Measurements from ENCODE around the gene MACROD2.

DNA sequence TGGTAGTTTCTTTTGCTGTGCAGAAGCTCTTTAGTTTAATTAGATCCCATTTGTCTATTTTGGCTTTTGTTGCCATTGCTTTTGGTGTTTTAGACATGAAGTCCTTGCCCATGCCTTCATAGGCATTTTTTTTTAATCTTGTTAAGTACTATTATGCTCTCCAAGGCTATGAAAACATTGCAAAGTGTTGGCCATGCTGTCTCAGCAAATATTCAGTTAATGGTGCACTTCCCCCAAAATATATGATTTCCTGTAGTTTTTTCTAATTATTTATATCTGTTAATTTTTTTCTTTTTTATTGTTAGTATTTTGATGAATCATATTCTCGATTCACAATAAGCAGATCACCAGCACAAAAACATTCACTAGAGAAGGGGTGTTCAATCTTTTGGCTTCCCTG is 1148.2 kb downstream of the MACROD2 start:
- TF ChIP-seq, protein P1, sequence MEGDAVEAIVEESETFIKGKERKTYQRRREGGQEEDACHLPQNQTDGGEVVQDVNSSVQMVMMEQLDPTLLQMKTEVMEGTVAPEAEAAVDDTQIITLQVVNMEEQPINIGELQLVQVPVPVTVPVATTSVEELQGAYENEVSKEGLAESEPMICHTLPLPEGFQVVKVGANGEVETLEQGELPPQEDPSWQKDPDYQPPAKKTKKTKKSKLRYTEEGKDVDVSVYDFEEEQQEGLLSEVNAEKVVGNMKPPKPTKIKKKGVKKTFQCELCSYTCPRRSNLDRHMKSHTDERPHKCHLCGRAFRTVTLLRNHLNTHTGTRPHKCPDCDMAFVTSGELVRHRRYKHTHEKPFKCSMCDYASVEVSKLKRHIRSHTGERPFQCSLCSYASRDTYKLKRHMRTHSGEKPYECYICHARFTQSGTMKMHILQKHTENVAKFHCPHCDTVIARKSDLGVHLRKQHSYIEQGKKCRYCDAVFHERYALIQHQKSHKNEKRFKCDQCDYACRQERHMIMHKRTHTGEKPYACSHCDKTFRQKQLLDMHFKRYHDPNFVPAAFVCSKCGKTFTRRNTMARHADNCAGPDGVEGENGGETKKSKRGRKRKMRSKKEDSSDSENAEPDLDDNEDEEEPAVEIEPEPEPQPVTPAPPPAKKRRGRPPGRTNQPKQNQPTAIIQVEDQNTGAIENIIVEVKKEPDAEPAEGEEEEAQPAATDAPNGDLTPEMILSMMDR (conservative IDR thresholded peaks at IDR 0.05) = no peak
- no peak for TF ChIP-seq ZFX (IDR thresholded peaks at IDR 0.05)
